Osteocyte (in vitro differentiated cells): ENCODE measurements around the gene MICALL1. TPM values are rescaled to one million over a fixed set of nuclear protein-coding genes. Genes with fewer than 3 reads are reported as not detected.

Experiments used
- DNase-seq: peaks from one replicate; pipeline ENCODE4 v3.0.0; 2021; ENCODE audit warnings: mixed read lengths; ENCODE audit not compliant: unreplicated experiment; ENCODE audit errors: extremely low spot score
- H3K27ac Mint-ChIP-seq: one replicate; pipeline ENCODE4 v1.8.0; 2021; ENCODE audit warnings: mild to moderate bottlenecking, mixed read lengths; ENCODE audit not compliant: unreplicated experiment
- H3K27me3 Mint-ChIP-seq: one replicate; pipeline ENCODE4 v1.8.0; 2021; ENCODE audit warnings: mixed read lengths; ENCODE audit not compliant: unreplicated experiment
- H3K36me3 Mint-ChIP-seq: one replicate; pipeline ENCODE4 v1.8.0; 2021; ENCODE audit warnings: mixed read lengths; ENCODE audit not compliant: unreplicated experiment
- H3K4me1 Mint-ChIP-seq: one replicate; pipeline ENCODE4 v1.8.0; 2021; ENCODE audit warnings: mixed read lengths; ENCODE audit not compliant: unreplicated experiment
- H3K4me3 Mint-ChIP-seq: one replicate; pipeline ENCODE4 v1.8.0; 2021; ENCODE audit warnings: mild to moderate bottlenecking, moderate library complexity, mixed read lengths; ENCODE audit not compliant: unreplicated experiment
- H3K9me3 Mint-ChIP-seq: one replicate; pipeline ENCODE4 v1.8.0; 2021; ENCODE audit warnings: mixed read lengths; ENCODE audit not compliant: unreplicated experiment
- total RNA-seq: library from RNA; stranded (reverse); gene quantifications from 2 replicates; pipeline ENCODE4 v1.2.1, GENCODE V29; 2021
- TF ChIP-seq, protein P1 (sequence below): fragments of 200-600 bp; sonication (generic); IDR thresholded peaks from 2 replicates; pipeline ENCODE4 v1.5.0; 2021; ENCODE audit warnings: antibody characterized with exemption, mild to moderate bottlenecking, moderate library complexity

The MICALL1 gene
- total RNA-seq, 1 donor from 2014 or later: 51.2 TPM

DNA sequence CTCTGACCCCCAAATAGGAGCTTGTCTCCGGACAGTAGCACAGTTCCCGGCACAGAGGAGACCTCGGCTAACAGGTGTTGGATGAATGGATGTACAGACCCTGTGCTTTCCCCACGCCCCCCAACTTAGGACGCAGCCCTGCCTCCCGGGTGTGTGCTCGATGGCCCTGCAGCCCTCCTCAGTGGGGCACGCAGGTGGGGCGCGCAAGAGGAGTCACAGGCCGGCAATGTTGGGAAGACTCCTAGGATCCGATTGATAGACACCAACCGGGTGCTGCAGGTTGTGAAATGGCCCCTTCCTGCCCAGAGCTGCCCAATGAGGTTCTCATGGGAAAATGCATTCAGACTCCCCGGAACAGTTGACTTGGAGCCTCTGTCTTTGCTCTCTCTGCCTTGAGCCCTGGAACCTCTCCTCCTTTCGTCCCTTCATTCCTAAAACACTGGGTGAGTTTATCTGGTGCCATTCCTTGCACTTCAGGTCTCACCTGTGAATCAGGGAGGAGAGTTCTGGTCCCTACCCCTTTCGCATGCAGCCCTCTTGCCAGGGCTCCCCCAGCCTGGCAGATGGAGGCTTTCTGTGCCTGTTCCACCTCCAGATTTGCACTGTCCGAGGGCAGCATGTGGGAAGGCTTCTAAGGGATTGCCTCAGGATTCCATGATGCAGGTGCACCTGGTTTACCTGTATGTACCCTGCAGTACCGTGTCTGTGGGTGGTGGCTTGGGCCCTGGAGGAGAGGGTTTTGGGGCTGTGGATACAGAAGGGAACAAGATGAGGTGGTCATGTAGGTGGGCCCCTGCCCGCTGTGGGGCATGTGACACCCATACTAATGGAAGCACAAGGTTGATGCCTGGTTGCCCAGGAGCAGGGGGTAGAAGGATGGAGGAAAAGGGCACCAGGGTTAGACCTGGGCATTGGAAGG, 1.2 kb downstream of the MICALL1 start:
- Mint-ChIP-seq H3K27me3 (no peaks in the 10 kb centered on the region), H3K27ac (peak overlapping the region; percentile 83), H3K4me3 (peak overlapping the region; percentile 80), H3K9me3 (no peaks in the 10 kb centered on the region), H3K4me1 (peaks cover 61% of the 10 kb centered on the region), H3K36me3 (no peaks in the 10 kb centered on the region)
- TF ChIP-seq, protein P1, sequence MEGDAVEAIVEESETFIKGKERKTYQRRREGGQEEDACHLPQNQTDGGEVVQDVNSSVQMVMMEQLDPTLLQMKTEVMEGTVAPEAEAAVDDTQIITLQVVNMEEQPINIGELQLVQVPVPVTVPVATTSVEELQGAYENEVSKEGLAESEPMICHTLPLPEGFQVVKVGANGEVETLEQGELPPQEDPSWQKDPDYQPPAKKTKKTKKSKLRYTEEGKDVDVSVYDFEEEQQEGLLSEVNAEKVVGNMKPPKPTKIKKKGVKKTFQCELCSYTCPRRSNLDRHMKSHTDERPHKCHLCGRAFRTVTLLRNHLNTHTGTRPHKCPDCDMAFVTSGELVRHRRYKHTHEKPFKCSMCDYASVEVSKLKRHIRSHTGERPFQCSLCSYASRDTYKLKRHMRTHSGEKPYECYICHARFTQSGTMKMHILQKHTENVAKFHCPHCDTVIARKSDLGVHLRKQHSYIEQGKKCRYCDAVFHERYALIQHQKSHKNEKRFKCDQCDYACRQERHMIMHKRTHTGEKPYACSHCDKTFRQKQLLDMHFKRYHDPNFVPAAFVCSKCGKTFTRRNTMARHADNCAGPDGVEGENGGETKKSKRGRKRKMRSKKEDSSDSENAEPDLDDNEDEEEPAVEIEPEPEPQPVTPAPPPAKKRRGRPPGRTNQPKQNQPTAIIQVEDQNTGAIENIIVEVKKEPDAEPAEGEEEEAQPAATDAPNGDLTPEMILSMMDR: no peak
- no peak for DNase-seq

DNA sequence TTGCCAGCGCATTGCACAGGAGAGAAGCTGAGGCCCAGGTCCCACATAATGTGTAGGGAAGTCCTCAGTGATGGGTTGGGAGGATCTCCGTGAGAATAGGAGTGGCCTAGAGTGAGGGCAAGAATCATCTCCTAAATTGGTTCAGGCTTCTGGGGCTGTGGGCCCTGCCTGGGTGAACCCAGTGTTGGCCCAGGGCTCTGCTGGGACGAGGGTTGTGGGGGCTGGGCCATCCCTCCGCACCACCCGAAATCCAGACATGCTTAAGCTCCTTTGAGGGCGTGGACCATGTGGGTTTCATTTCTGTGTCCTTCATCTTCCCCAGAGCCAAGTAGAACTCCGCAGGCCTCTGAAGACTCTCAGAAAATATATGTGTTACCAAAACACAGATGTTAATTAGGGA, 3.7 kb downstream of the MICALL1 start:
- DNase-seq: no peak
- TF ChIP-seq, protein P1: no peak
- Mint-ChIP-seq H3K27ac (peak overlapping the region; percentile 93), H3K27me3 (no peaks in the 10 kb centered on the region), H3K4me3 (peak overlapping the region; percentile 17), H3K4me1 (peaks cover 62% of the 10 kb centered on the region), H3K36me3 (no peaks in the 10 kb centered on the region), H3K9me3 (no peaks in the 10 kb centered on the region)

DNA sequence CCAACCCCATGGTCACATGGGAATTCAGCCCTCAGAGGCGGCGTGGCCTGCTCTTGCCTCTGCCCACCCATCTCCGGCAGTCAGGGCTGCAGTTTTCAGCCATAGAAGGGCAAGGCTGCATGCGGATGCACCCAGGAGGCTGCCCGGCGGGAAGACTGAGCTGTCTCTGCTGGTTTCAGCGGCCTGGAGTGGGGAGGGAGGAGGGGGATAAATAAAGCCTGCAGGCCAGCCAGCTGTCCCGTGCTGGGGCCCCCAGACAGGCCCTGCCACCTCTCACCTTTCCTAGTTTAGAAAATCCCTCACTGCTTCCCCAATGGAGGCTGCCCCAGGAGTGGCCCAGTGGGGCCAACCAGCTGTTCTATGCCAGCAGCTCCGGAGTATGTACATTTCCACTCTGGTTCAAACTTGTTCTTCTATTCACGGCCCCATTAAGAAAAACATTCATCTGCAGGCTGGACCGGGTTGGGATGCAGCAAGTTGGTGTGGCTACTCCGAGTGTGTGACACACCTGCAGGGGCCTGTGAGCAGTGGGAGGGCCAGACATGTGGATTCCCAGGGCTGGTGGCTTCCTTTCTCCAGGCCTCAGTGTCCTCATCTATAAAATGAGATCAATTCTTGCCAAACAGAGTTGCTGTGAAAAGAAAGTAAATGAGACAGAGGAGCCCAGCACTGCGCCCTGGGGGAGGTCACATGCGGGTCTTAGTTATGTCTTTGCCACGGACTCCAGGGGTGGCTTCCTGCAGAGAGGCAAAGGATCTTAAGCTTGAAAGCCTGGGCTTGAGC, 5.0 kb downstream of the MICALL1 start:
- Mint-ChIP-seq H3K27ac (peak overlapping the region; percentile 93), H3K4me1 (peaks cover 52% of the 10 kb centered on the region), H3K4me3 (peak overlapping the region; percentile 47), H3K9me3 (no peaks in the 10 kb centered on the region), H3K36me3 (no peaks in the 10 kb centered on the region), H3K27me3 (no peaks in the 10 kb centered on the region)
- TF ChIP-seq, protein P1: no peak
- DNase-seq: no peak

DNA sequence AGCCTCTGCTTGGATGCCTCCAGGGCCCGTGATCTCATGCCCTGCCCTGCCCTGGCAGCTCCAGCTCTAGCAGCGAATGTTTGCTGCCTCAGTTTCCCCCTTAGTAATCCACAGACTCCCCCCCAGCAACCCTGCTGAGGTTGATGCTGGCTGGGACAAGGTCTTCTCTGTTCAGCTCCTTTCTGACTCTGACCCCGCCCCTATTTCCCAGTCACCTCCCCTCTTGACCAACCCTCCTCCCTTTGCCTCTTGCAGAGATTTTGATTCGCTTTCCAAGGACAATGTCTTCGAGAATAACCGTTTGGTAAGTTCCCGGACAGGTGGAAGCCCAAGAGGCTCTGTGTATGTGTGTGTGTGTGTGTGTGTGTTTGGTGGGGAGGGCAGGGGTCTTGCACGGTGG, 5.6 kb downstream of the MICALL1 start:
- no peak for DNase-seq
- TF ChIP-seq, protein P1: no peak
- no peaks in the 10 kb centered on the region for H3K27me3 Mint-ChIP-seq
- H3K27ac Mint-ChIP-seq: peak overlapping the region; percentile 93
- H3K4me1 Mint-ChIP-seq: peaks cover 52% of the 10 kb centered on the region
- peaks cover 4% of the 10 kb centered on the region for H3K36me3 Mint-ChIP-seq
- no peaks in the 10 kb centered on the region for H3K9me3 Mint-ChIP-seq
- H3K4me3 Mint-ChIP-seq: no peak overlapping the region

DNA sequence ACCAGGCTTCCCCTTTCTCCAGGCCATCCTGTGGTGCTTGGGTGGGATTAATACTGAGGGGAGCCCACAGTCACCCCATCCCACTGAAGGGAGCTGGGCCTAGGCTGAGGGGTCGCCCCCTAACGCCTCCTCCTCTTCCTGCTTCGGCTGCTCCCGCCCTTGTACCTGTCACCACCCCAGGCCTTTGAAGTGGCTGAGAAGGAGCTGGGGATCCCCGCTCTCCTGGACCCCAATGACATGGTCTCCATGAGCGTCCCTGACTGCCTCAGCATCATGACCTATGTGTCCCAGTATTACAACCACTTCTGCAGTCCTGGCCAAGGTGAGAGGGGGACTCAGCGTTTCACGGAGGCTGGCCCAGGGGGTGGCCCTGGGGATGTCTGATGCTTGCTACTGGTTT, 6.1 kb downstream of the MICALL1 start:
- H3K4me1 Mint-ChIP-seq: peaks cover 47% of the 10 kb centered on the region
- no peaks in the 10 kb centered on the region for H3K9me3 Mint-ChIP-seq
- DNase-seq: no peak
- no peak overlapping the region for H3K4me3 Mint-ChIP-seq
- H3K27me3 Mint-ChIP-seq: no peaks in the 10 kb centered on the region
- peaks cover 4% of the 10 kb centered on the region for H3K36me3 Mint-ChIP-seq
- TF ChIP-seq, protein P1: no peak
- H3K27ac Mint-ChIP-seq: peak overlapping the region; percentile 31
